ENCODE results near the gene NKAP. TPM values are rescaled to one million over a fixed set of nuclear protein-coding genes. Genes with fewer than 3 reads are reported as not detected.

The NKAP gene
- total RNA-seq, 3 donors from 2014 or later (not counting 1 experiment from before 2014, with no cell fraction given), result 14.7 to 20.0 (median 15.4) TPM

DNA sequence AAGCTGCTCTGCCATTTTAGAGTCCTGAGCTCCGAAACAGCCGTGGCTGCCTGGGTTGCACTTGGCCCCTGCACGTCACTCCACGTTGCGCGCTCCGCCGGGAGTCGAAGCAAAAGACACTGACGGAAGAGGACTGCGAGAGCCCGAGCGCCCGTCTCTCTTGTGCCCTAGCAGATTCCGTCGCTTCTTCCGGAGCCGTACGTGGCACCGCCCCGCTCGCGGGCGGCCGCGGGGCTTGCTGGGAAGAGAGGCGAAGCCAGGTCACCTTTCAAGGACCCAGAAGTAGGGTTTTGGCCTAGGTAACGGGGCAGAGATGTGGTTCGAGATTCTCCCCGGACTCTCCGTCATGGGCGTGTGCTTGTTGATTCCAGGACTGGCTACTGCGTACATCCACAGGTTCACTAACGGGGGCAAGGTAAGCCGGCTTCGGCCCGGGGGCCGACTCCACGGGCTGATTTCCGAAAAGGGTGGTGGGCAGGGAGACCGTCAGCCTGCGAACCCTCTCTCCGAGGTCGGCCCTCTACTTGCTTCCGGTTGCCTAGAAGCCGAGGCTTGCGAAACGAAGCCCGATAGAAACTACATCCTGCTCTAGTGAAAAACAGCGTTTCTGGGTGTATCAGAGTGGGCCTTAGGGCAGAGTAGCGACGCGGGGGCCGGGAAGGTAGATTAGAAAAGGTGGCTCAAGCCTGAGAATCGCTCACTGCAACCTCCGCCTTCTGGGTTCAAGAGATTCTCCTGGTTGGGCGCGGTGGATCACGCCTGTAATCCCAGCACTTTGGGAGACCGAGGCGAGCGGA is 71.8 kb downstream of the NKAP start, which contains the start of the genes NDUFA1 and RNF113A:
Gene NDUFA1 (plus strand): TSS at position 234 of the 797 bp plus-strand sequence. CDS start 80 bp downstream, at position 314.
Gene RNF113A (minus strand): TSS at position 135 of the 797 bp plus-strand sequence. CDS start 120 bp downstream, at position 15.
- no peaks in the 10 kb centered on the region for H3K27me3 ChIP-seq (ENCODE audit: control insufficient read depth, insufficient read depth, low read length)
- Mint-ChIP-seq H3K27ac (peak within 1 kb of the TSS; percentile 97 to 99), H3K9me3 (no peaks in the 10 kb centered on the region), H3K4me3 (peak within 1 kb of the TSS; percentile 97), H3K27me3 (ENCODE audit: low read depth in 2 of 2) (no peaks in the 10 kb centered on the region), H3K4me1 (peaks cover 19 to 25% of the 10 kb centered on the region in 2 donors), H3K36me3 (no peaks in the 10 kb centered on the region)
- under 1% methylated on average over 60 of the region's 62 CpGs for WGBS (ENCODE audit: insufficient coverage)
- ATAC-seq (peak; percentile 86 to 96 (median 91)), DNase-seq (peak; percentile 78 to 93)
- H3K4me3 ChIP-seq (ENCODE audit: low read length), result peak within 1 kb of the TSS; percentile 65
- H3K36me3 ChIP-seq (ENCODE audit: control insufficient read depth, insufficient read depth, low read length), result peaks cover 4% of the 10 kb centered on the region
- peaks cover 13% of the 10 kb centered on the region for H3K4me1 ChIP-seq (ENCODE audit: control insufficient read depth, insufficient read depth, low read length)
- peak within 1 kb of the TSS; percentile 97 for H3K27ac ChIP-seq (ENCODE audit: low read length)
- intact Hi-C loops (cut with micrococcal nuclease), result loop anchor here (1.0 to 5.0 kb wide), 3 partner anchors 18 to 404 kb away; partner anchors contain the start of genes RPL39 and SLC25A5
- TF ChIP-seq, protein P1, sequence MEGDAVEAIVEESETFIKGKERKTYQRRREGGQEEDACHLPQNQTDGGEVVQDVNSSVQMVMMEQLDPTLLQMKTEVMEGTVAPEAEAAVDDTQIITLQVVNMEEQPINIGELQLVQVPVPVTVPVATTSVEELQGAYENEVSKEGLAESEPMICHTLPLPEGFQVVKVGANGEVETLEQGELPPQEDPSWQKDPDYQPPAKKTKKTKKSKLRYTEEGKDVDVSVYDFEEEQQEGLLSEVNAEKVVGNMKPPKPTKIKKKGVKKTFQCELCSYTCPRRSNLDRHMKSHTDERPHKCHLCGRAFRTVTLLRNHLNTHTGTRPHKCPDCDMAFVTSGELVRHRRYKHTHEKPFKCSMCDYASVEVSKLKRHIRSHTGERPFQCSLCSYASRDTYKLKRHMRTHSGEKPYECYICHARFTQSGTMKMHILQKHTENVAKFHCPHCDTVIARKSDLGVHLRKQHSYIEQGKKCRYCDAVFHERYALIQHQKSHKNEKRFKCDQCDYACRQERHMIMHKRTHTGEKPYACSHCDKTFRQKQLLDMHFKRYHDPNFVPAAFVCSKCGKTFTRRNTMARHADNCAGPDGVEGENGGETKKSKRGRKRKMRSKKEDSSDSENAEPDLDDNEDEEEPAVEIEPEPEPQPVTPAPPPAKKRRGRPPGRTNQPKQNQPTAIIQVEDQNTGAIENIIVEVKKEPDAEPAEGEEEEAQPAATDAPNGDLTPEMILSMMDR (IDR thresholded peaks at IDR 0.05), result no peak
- no peaks in the 10 kb centered on the region for H3K9me3 ChIP-seq (ENCODE audit: control insufficient read depth, insufficient read depth, low read length)

DNA sequence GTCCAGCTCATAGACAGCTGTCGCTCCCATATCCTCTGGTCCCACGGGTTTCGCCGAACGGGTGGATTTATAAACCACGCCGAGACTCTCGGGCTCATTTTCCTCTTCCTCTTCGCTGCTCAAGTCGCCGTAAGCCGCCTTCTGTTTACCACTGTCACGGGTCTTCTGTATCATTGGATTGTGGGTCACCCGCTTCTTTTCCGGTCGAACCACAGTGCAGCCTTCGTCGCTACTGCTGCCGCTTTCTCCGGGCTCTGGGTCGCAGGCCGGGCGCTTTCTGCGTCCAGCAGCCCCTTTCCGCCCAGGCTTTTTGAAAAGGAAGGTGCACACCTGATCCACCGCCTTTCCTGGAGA is 72.3 kb downstream of the NKAP start:
- ATAC-seq, result peak; percentile 52 to 64 (median 57)
- peak overlapping the region; percentile 97 for H3K4me3 Mint-ChIP-seq
- TF ChIP-seq, protein P1 (IDR thresholded peaks at IDR 0.05), result no peak
- peak overlapping the region; percentile 97 to 99 for H3K27ac Mint-ChIP-seq
- H3K36me3 ChIP-seq (ENCODE audit: control insufficient read depth, insufficient read depth, low read length), result peaks cover under 1% of the 10 kb centered on the region
- no peaks in the 10 kb centered on the region for H3K36me3 Mint-ChIP-seq
- intact Hi-C loops (cut with micrococcal nuclease), result loop anchor here (1.0 to 5.0 kb wide), 3 partner anchors 18 to 404 kb away; partner anchors contain the start of genes RPL39 and SLC25A5
- H3K4me1 ChIP-seq (ENCODE audit: control insufficient read depth, insufficient read depth, low read length), result peaks cover 13% of the 10 kb centered on the region
- H3K4me1 Mint-ChIP-seq, result peaks cover 19 to 25% of the 10 kb centered on the region in 2 donors
- no peaks in the 10 kb centered on the region for H3K27me3 ChIP-seq (ENCODE audit: control insufficient read depth, insufficient read depth, low read length)
- no peaks in the 10 kb centered on the region for H3K27me3 Mint-ChIP-seq (ENCODE audit: low read depth in 2 of 2)
- DNase-seq, result peak in 1 of 2 donors; percentile 71
- peak overlapping the region; percentile 97 for H3K27ac ChIP-seq (ENCODE audit: low read length)
- H3K4me3 ChIP-seq (ENCODE audit: low read length), result peak overlapping the region; percentile 65
- WGBS (ENCODE audit: insufficient coverage), result under 1% methylated on average over 26 of the region's 26 CpGs
- H3K9me3 ChIP-seq (ENCODE audit: control insufficient read depth, insufficient read depth, low read length), result no peaks in the 10 kb centered on the region
- no peaks in the 10 kb centered on the region for H3K9me3 Mint-ChIP-seq

Other genes starting within 250 kb of the NKAP start
- gene SOWAHD, start 185.2 kb downstream of the NKAP start, total RNA-seq, result under 1 TPM in 1 of 3 donors, not detected in 2; 0.23 TPM
- 1,000 to 10,000 TPM; 1,040 to 1,487 (median 1,381) TPM for gene RPL39, start 152.1 kb downstream of the NKAP start, total RNA-seq
- gene UPF3B, start 90.8 kb downstream of the NKAP start, total RNA-seq, result 10 to 100 TPM in 2 of 3 donors, 1 to 10 TPM in 1; 9.3 to 16.4 (median 12.4) TPM
- gene RNF113A, start 72.0 kb downstream of the NKAP start, total RNA-seq, result 10 to 100 TPM; 29.6 to 45.9 (median 34.7) TPM
- 10 to 100 TPM; 43.6 to 56.8 (median 54.9) TPM for gene NDUFA1, start 71.9 kb downstream of the NKAP start, total RNA-seq
- not detected for gene AKAP14, start 47.9 kb downstream of the NKAP start, total RNA-seq
- gene RHOXF2B, start 133.9 kb upstream of the NKAP start, total RNA-seq, result not detected
- gene RHOXF1, start 172.2 kb upstream of the NKAP start, total RNA-seq, result 1 to 10 TPM in 2 of 3 donors, not detected in 1; 1.4 to 2.6 TPM
- gene RHOXF2, start 214.9 kb upstream of the NKAP start, total RNA-seq, result not detected

All from natural killer cell (primary cell).